HEK293 (cell line): Measurements from ENCODE around the gene BDKRB2.

Source experiments
- CTCF ChIA-PET: fragments of 350-600 bp; formaldehyde crosslinking; extraction: SDS; loops from one replicate; lab custom pipeline; 2021; ENCODE audit warnings: antibody characterized with exemption; lab: Yijun Ruan, JAX
- POLR2A ChIA-PET: fragments of 300-600 bp; formaldehyde crosslinking; extraction: SDS; loops from one replicate; lab custom pipeline; 2020; ENCODE audit warnings: antibody characterized with exemption, inconsistent platforms; lab: Yijun Ruan, JAX
- H3K27ac ChIP-seq: fragments of 200-500 bp; sonication (Bioruptor generic); 2 replicates; pipeline ENCODE4 v1.5.1; 2014; ENCODE audit warnings: low read depth, low read length, control low read depth, inconsistent platforms; ENCODE audit errors: extremely low read depth
- H3K36me3 ChIP-seq, 2 experiments: fragments of 200-500 bp in 1 of 2; sonication (Bioruptor generic) in 1 of 2; 1 replicate in 1 of 2; 2 replicates in 1 of 2; pipeline ENCODE4 v1.5.1; 2014 to 2017; ENCODE audit warnings: inconsistent platforms in 2 of 2, low read length in 2 of 2; ENCODE audit not compliant: control insufficient read depth in 2 of 2, insufficient read depth in 1 of 2
- H3K4me1 ChIP-seq: fragments of 200-500 bp; sonication (Bioruptor generic); 2 replicates; pipeline ENCODE4 v1.5.1; 2014; ENCODE audit warnings: mild to moderate bottlenecking, low read length, inconsistent platforms; ENCODE audit not compliant: control insufficient read depth, insufficient read depth
- H3K4me3 ChIP-seq: 2 replicates; pipeline ENCODE4 v1.5.1; 2011; ENCODE audit warnings: low read depth, mild to moderate bottlenecking, control low read depth, low read length, moderate library complexity
- H3K9me3 ChIP-seq: fragments of 200-500 bp; sonication (Bioruptor generic); 2 replicates; pipeline ENCODE4 v1.5.1; 2014; ENCODE audit warnings: low read depth, low read length, inconsistent platforms; ENCODE audit not compliant: control insufficient read depth, insufficient read depth
- GLIS1 ChIP-seq: fragments of 450-650 bp; formaldehyde crosslinking; IDR thresholded peaks from 2 replicates; pipeline ENCODE4 v1.5.1; 2016; ENCODE audit warnings: missing biosample characterization, missing genetic modification characterization
- OVOL3 ChIP-seq: fragments of 450-650 bp; formaldehyde crosslinking; IDR thresholded peaks from 2 replicates; pipeline ENCODE4 v1.5.1; 2016; ENCODE audit warnings: missing biosample characterization, missing genetic modification characterization
- PRDM1 ChIP-seq: fragments of 450-650 bp; formaldehyde crosslinking; IDR thresholded peaks from 2 replicates; pipeline ENCODE4; 2016; ENCODE audit warnings: missing biosample characterization, missing genetic modification characterization
- SP7 ChIP-seq: fragments of 450-650 bp; formaldehyde crosslinking; IDR thresholded peaks from 2 replicates; pipeline ENCODE4 v1.5.1; 2016; ENCODE audit warnings: missing biosample characterization, missing genetic modification characterization
- TCF7L2 ChIP-seq: IDR thresholded peaks from 2 replicates; pipeline ENCODE4 v1.6.1; 2011; ENCODE audit warnings: low read depth, mild to moderate bottlenecking, inconsistent platforms, low read length, moderate library complexity, borderline replicate concordance
- YY2 ChIP-seq: fragments of 450-650 bp; formaldehyde crosslinking; IDR thresholded peaks from 2 replicates; pipeline ENCODE4 v1.5.1; 2016; ENCODE audit warnings: missing biosample characterization, missing genetic modification characterization
- ZBTB1 ChIP-seq: fragments of 450-650 bp; formaldehyde crosslinking; IDR thresholded peaks from 2 replicates; pipeline ENCODE4 v1.5.1; 2016; ENCODE audit warnings: missing biosample characterization, missing genetic modification characterization
- ZBTB7A ChIP-seq: fragments of 450-650 bp; formaldehyde crosslinking; IDR thresholded peaks from 2 replicates; pipeline ENCODE4 v1.5.1; 2016; ENCODE audit warnings: low read depth, missing biosample characterization, missing genetic modification characterization
- ZFP41 ChIP-seq: fragments of 450-650 bp; formaldehyde crosslinking; IDR thresholded peaks from 2 replicates; pipeline ENCODE4 v1.5.1; 2016; ENCODE audit warnings: missing biosample characterization, missing genetic modification characterization, borderline replicate concordance
- ZNF239 ChIP-seq: fragments of 450-650 bp; formaldehyde crosslinking; IDR thresholded peaks from 2 replicates; pipeline ENCODE4 v1.5.1; 2016; ENCODE audit warnings: missing biosample characterization, missing genetic modification characterization
- ZNF274 ChIP-seq, 2 experiments: fragments of 200-500 bp in 1 of 2; fragments of 450-650 bp in 1 of 2; sonication (Bioruptor generic) in 1 of 2; formaldehyde crosslinking in 1 of 2; IDR thresholded peaks; 2 replicates each; pipeline versions ENCODE4 v1.5.1 to v1.6.1; 2014 to 2016; ENCODE audit warnings: borderline replicate concordance in 1 of 2, inconsistent platforms in 1 of 2, low read length in 1 of 2, missing biosample characterization in 1 of 2, missing genetic modification characterization in 1 of 2
- ZNF280C ChIP-seq: fragments of 450-650 bp; formaldehyde crosslinking; IDR thresholded peaks from 2 replicates; pipeline ENCODE4 v1.5.1; 2016; ENCODE audit warnings: missing biosample characterization, missing genetic modification characterization
- ZNF366 ChIP-seq: fragments of 450-650 bp; formaldehyde crosslinking; conservative IDR thresholded peaks from 2 replicates; pipeline ENCODE4 v1.5.1; 2016; ENCODE audit warnings: missing biosample characterization, missing genetic modification characterization
- ZNF37A ChIP-seq: fragments of 450-650 bp; IDR thresholded peaks from 2 replicates; pipeline ENCODE4 v1.5.1; 2018; ENCODE audit warnings: missing biosample characterization, missing genetic modification characterization
- ZNF391 ChIP-seq: fragments of 450-650 bp; formaldehyde crosslinking; IDR thresholded peaks from 2 replicates; pipeline ENCODE4 v1.5.1; 2016; ENCODE audit warnings: low read depth, missing biosample characterization, missing genetic modification characterization, borderline replicate concordance
- ZNF449 ChIP-seq: fragments of 450-650 bp; formaldehyde crosslinking; IDR thresholded peaks from 2 replicates; pipeline ENCODE4 v1.5.1; 2017; ENCODE audit warnings: missing biosample characterization, mild to moderate bottlenecking, missing genetic modification characterization, moderate library complexity
- ZNF548 ChIP-seq: fragments of 450-650 bp; formaldehyde crosslinking; IDR thresholded peaks from 2 replicates; pipeline ENCODE4 v1.5.1; 2016; ENCODE audit warnings: missing biosample characterization, missing genetic modification characterization
- ZNF571 ChIP-seq: fragments of 450-650 bp; formaldehyde crosslinking; IDR thresholded peaks from 2 replicates; pipeline ENCODE4 v1.5.0; 2017; ENCODE audit warnings: missing biosample characterization, missing genetic modification characterization
- ZNF621 ChIP-seq: fragments of 450-650 bp; formaldehyde crosslinking; IDR thresholded peaks from 2 replicates; pipeline ENCODE4 v1.5.1; 2017; ENCODE audit warnings: missing biosample characterization, missing genetic modification characterization
- ZNF623 ChIP-seq: fragments of 450-650 bp; formaldehyde crosslinking; IDR thresholded peaks from 2 replicates; pipeline ENCODE4 v1.5.1; 2016; ENCODE audit warnings: missing biosample characterization, missing genetic modification characterization
- ZSCAN18 ChIP-seq: fragments of 450-650 bp; formaldehyde crosslinking; IDR thresholded peaks from 2 replicates; pipeline ENCODE4 v1.5.1; 2016; ENCODE audit warnings: missing biosample characterization, missing genetic modification characterization

Gene BDKRB2

GRCh38 chr14:96198430-96199130 is 6.1 kb upstream of the BDKRB2 start:
- Histone ChIP-seq H3K27ac (no peak overlapping the region), H3K36me3 (no peaks in the 10 kb centered on the region), H3K9me3 (no peaks in the 10 kb centered on the region), H3K4me1 (no peaks in the 10 kb centered on the region), H3K4me3 (no peak overlapping the region)
- ChIA-PET POLR2A (no interaction called here), CTCF (no interaction called here)
- no peak for TF ChIP-seq OVOL3
- no peak for TF ChIP-seq PRDM1 (tag by site-specific recombination)
- no peak for TF ChIP-seq ZNF449 (tag by site-specific recombination)
- no peak for TF ChIP-seq ZNF239 (tag by site-specific recombination)
- no peak for TF ChIP-seq ZNF621 (tag by site-specific recombination)
- TF ChIP-seq GLIS1: no peak
- TF ChIP-seq ZNF391 (tag by site-specific recombination): no peak
- no peak for TF ChIP-seq TCF7L2

GRCh38 chr14:96201157-96201556 is 3.5 kb upstream of the BDKRB2 start:
- TF ChIP-seq SP7 (tag by site-specific recombination) (no peak), YY2 (tag by site-specific recombination) (no peak), ZBTB1 (no peak), ZNF274 (IDR thresholded peaks at IDR 0.05; ENCODE audit: low read length) (no peak), ZNF274 (tag by site-specific recombination; IDR thresholded peaks at IDR 0.05; ENCODE audit: borderline replicate concordance) (no peak), ZFP41 (no peak), ZSCAN18 (tag by site-specific recombination) (no peak), ZNF280C (tag by site-specific recombination) (no peak), ZNF548 (tag by site-specific recombination) (no peak), ZNF37A (no peak), ZNF623 (no peak), ZBTB7A (tag by site-specific recombination) (no peak), ZNF571 (tag by site-specific recombination) (no peak), ZNF366 (tag by site-specific recombination) (no peak)
- ChIA-PET POLR2A (no interaction called here), CTCF (no interaction called here)
- H3K9me3 ChIP-seq: no peaks in the 10 kb centered on the region
- H3K36me3 ChIP-seq: no peaks in the 10 kb centered on the region
- H3K4me3 ChIP-seq: no peak overlapping the region
- H3K4me1 ChIP-seq: no peaks in the 10 kb centered on the region; the same call in 1 of the 2 replicates
- no peak overlapping the region for H3K27ac ChIP-seq
